NCI-H345 treated with DMSO at 0.1 percent for 48 hours (cell line): ENCODE data around the gene ZNF283.
"Not testable (repeated sequence)": the region's sequence is repeated elsewhere in the genome, so short reads cannot be mapped to it uniquely, and the experiment has no call there.

Experiments
- DNase-seq: peaks from one replicate; lab custom pipeline; 2025; ENCODE audit not compliant: unreplicated experiment; lab: John Stamatoyannopoulos, UW

The ZNF283 gene

GRCh38 chr19:43847884-43848283 lies 20.8 kb downstream of the ZNF283 start:
- DNase-seq = no peak

DNA sequence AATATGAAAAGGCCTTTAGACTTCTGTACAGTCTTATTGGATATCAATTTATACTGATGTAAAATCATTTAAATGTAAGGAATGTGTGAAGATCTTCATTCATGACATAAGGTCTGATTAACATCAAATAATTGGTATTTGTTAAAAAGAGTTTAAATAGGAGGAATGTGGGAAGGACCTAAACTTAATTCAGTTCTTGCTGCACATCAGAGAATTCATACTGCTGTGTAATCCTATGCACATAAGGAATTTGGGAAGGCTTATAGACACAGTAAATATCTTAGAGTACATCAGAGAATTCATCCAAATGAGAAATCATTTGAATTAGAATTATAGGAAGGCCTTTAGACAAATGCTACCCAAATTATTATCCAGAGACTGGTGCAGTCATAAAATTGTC lies 21.7 kb downstream of the ZNF283 start:
- no peak for DNase-seq

DNA sequence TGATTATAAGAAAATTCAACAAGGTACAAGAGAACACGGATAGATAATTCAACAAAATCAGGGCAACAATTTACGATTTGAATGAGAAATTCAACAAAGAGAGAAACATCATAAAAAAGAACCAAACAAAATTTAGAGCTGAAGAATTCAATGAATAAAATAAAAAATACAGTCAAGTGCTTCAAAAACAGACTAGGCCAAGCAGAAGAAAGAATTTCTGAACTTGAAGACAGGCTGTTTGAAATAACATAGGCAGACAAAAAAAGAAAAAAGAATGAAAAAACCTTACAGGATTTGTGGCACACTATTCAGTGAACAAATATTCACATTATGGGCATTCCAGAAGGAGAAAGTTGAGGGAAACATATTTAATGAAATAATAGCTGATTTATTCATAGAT lies 31.1 kb downstream of the ZNF283 start:
- no peak for DNase-seq

- DNase-seq = not testable (repeated sequence)
Measured at GRCh38 chr19:43866923-43867322, 39.8 kb downstream of the ZNF283 start.

DNA sequence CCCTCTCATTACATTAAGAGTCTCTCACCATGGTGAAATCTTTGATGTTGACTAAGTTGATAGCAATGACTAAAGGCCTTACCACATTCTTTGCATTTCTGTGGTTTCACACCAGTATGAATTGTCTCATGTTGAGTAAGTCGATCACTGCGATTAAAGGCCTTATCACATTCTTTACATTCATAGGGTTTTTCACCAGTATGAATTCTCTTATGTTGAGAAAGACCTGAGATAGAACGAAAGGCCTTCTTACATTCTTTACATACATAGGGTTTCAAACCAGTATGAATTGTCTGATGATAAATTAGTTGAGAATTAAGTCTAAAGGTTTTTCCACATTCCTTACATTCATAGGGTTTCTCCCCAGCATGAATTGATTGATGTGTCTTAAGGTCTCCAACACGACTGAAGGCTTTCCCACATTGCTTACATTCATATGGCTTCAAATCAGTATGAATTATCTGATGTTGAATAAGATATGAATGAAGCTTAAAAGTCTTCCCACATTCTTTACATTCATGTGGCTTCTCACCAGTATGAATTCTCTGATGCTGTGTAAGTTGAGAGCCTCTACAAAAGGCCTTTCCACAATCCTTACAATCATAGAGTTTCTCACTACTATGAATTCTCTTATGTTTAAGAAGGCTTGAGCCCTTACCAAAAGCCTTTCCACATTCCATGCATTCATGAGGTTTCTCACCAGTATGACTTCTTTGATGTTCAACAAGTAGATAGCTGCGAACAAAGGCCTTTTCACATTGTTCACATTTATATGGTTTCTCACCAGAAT lies 45.6 kb downstream of the ZNF283 start:
- DNase-seq = no peak

- DNase-seq = no peak
Measured at GRCh38 chr19:43880483-43880882, 53.4 kb downstream of the ZNF283 start.

- DNase-seq = no peak
Measured at GRCh38 chr19:43883864-43884263, 56.7 kb downstream of the ZNF283 start, which contains the start of gene ZNF404. TSS of gene ZNF404 (minus strand) at chr19:43883964.

DNA sequence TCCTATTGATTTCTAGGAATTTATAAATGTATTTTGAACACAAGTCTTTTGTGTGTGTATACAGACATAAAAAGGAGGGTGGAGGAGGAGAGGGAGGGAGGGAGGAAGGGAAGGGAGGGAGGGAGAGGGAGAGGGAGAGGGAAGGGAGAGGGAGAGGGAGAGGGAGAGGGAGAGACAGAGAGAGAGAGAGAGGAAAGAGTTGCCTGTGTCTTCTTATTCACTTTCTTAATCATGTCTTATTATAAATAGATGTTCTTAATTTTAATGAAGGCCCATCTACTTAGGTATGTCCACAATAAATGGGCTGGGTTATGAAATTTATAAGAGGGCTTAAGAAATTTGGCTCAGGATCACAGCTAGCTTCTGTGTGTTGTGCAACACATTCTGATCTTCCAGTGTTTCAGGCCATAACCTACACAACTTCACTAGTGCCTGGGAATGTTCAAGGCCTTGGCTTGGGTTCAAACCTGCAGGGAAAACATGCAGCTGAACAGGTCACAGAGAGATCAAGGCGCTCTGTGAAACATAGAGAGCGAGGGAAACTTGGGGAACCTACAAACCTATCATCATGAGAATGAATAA lies 68.7 kb downstream of the ZNF283 start:
- DNase-seq = no peak
